NCI-H82 treated with DMSO at 0.1 percent for 48 hours (cell line): ENCODE measurements around the gene SHANK2.

Source experiments
- DNase-seq: peaks from one replicate; lab custom pipeline; 2025; ENCODE audit not compliant: unreplicated experiment; lab: John Stamatoyannopoulos, UW

Gene SHANK2

GRCh38 chr11:71202966-71203365 is 49.4 kb downstream of the SHANK2 start:
- DNase-seq = no peak

GRCh38 chr11:71202598-71202944 is 49.8 kb downstream of the SHANK2 start:
- DNase-seq = no peak
